G401 (cell line): ENCODE results near the gene KCNJ4. TPM values are rescaled to one million over a fixed set of nuclear protein-coding genes. Genes with fewer than 3 reads are reported as not detected.

Experiments used
- DNase-seq: peaks from one replicate; pipeline ENCODE4 v3.0.0-alpha.2; 2015; ENCODE audit warnings: low spot score
- in situ Hi-C: cut with HindIII; loops from 2 replicates; pipeline ENCODE4 v1.10.0; 2016; ENCODE audit warnings: low sequenced_read_pairs, mixed read lengths
- total RNA-seq: library from RNA; depleted of rRNA; stranded (reverse); fragments of >200 nt; shearing (Covaris generic); gene quantifications from 2 replicates; pipeline ENCODE4 v1.2.3, GENCODE V29; 2014; rRNA removed

KCNJ4 gene
- 37.9 and 38.6 TPM in 2 replicates for total RNA-seq

DNA sequence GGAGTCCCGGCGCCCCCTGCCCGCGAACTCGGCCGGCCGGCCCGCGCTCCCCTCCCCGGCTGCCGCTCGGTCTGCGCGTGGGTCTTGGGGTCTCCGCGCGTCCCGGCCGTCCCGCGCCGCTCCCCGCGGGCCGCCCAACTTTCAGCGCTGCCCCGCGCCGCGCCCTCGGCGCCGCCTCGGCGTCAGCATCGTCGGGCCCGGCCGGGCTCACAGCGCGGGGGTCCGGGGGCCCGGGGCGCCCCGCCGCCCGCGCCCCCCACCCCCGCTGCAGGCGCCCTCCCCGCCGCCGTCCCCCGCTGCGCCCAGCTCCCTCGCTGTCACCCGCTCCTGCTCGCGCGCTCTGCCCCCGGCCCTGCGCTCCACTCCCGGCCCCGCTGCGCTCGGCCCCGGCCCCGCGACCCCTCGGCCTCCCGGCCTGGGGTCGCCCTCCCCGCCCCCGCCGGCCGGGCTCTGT lies at the start of gene KCNJ4:
KCNJ4 (minus strand) TSS at position 124 of the 454 bp plus-strand sequence. CDS start 27,067 bp downstream, outside the sequence.
- no peak for DNase-seq
- in situ Hi-C loops: no loop called here

- DNase-seq: no peak
Observed at GRCh38 chr22:38503021-38503420, 48.0 kb upstream of the KCNJ4 start.

GRCh38 chr22:38501797-38502672 lies 47.0 kb upstream of the KCNJ4 start:
- no peak for DNase-seq
- in situ Hi-C loops: no loop called here

More at GRCh38 chr22:38503021-38503420, 48.0 kb upstream of the KCNJ4 start:
- in situ Hi-C loops: no loop called here

GRCh38 chr22:38497869-38498268 lies 42.9 kb upstream of the KCNJ4 start:
- DNase-seq: no peak
- in situ Hi-C loops: no loop called here

GRCh38 chr22:38494939-38495338 lies 39.9 kb upstream of the KCNJ4 start:
- in situ Hi-C loops: no loop called here
- no peak for DNase-seq

GRCh38 chr22:38494498-38494897 lies 39.5 kb upstream of the KCNJ4 start:
- no peak for DNase-seq
- in situ Hi-C loops: no loop called here

DNA sequence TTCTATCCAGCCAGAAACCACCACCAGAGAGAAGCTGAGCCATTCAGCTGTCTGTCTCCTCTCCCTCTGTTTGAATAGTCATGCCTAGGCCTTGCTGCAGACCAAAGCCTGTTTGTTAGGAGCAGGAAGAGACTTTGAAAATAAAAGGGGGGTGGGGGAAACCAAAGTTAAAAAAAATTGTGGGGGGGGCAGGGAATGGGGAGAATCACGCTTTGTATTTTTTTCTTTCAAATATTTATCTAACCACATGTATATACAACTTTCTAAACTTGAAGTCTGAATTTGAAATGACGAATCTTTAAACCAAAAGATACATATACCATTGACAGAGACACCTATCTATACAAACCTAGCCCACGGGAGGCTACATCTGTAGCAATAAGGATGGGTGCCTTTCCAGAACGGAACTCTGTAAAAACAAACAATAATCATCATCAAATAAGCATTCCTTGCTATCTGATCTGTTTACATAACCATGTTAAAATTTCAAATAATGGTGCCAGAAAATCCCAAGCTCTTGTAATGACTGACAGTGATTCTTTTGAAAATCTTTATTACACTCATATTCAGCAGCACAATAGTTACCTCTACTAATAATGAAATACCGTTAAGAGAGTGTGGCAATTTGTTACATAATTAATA lies 36.8 kb upstream of the KCNJ4 start:
- in situ Hi-C loops: no loop called here
- DNase-seq: no peak

- in situ Hi-C loops: no loop called here
- no peak for DNase-seq
Observed at GRCh38 chr22:38490915-38491314, 35.9 kb upstream of the KCNJ4 start.

GRCh38 chr22:38490475-38490874 lies 35.5 kb upstream of the KCNJ4 start:
- DNase-seq: no peak
- in situ Hi-C loops: no loop called here

DNA sequence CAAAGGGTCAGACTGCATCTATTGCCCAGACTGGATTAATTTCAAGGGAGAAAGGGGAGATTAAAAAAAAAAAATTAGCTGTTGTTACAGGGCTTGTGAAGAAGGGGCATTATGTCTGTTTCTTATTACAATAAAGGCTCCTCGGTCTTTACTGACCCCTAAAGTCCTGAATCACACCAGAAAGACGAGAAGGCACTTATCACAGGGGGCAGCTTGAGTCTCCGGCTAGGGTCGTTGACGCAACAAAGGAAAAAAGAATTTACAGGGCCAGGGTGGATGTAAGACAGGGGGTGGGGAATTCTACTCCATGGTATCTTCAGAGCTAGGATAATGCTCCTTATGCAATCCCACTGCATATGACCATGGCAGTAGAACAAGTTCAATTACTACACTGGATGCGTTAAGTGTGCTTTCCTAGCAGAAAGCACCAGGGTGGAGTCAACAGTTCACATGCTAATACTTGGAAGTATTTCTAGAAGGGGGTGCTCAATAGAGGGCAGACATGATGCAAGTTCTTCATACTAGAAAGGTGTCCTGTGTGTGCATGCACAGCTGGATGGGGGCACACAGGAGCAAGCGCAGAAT lies 34.7 kb upstream of the KCNJ4 start:
- in situ Hi-C loops: no loop called here
- no peak for DNase-seq

- no peak for DNase-seq
- in situ Hi-C loops: no loop called here
Observed at GRCh38 chr22:38489142-38489541, 34.1 kb upstream of the KCNJ4 start.

GRCh38 chr22:38487946-38488345 lies 32.9 kb upstream of the KCNJ4 start:
- in situ Hi-C loops: no loop called here

DNA sequence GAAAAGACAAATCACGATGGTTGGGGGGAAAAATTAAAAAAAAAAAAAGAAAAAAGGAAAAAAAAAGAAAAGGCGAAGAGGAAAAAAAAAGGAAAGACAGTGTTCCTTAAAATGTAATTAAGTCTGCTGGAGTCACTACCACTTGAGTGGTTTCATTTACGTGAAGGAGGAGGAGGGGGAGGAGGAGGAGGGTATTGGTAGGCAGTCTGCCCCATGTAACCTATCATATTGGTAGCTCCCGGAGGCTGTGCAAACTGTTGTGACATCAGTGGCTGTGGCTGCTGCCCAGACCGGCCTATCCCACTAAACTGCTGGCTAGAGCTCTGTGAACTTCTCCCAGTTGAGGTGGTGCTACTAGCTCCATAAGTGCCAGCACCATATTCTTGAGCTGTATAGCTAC lies 30.8 kb upstream of the KCNJ4 start:
- in situ Hi-C loops: no loop called here

More at GRCh38 chr22:38487946-38488345, 32.9 kb upstream of the KCNJ4 start:
- no peak for DNase-seq

GRCh38 chr22:38484244-38484643 lies 29.2 kb upstream of the KCNJ4 start:
- in situ Hi-C loops: no loop called here
- DNase-seq: no peak

More for the DNA sequence above, 30.8 kb upstream of the KCNJ4 start:
- no peak for DNase-seq

DNA sequence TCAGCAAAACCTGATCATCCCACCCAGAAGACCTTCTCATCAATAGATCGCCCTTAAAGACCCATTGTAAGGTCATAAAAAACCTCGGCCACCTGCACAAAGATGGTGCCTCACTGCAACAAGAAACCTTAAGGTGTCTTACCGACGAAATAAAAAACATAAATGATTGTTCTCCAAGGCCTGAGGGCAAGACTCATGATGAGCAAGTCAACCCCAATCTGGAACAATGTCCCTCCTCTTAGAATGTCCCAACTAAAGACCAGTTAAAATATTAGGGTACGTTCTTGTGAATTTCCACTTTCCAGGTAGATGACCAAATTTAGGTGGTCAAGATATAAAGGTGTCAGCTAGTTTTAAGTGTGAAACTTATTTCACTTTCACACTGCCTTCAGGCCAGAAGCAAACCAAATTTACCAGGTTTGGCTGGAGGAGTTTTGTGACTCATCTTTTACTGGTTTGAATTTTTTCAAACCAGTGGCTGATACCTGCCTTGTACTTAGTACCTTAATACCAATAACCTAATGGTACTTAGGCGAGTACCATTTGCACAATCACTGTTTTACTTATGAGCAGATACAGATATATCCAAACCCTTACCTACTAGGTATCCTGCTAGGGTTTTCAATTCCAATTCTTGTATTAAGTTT lies 27.8 kb upstream of the KCNJ4 start:
- in situ Hi-C loops: no loop called here
- DNase-seq: no peak

DNA sequence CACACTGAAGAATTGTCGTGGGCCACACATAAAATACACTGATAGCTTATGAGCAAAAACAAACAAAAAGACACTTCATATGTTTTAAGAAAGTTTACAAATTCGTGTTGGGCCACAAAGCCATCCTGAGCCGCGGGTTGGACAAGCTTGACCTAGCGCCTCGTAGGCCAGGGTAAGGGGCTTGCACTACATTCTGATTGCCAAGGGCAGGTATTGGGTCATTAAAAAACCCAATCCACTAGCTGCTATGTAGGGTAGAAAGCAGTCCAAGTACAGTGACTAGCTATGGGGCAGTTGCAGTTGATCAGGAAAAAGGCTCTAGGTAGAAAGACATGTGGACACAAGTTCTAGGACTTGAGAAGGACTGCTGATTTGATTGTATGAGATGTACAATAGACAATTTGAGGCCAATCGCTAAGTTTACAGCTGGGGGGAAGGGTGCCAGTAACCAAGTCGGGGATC lies 26.9 kb upstream of the KCNJ4 start:
- in situ Hi-C loops: no loop called here
- DNase-seq: no peak

- in situ Hi-C loops: no loop called here
- no peak for DNase-seq
Observed at GRCh38 chr22:38481162-38481870, 26.3 kb upstream of the KCNJ4 start.

- in situ Hi-C loops: no loop called here
- no peak for DNase-seq
Observed at GRCh38 chr22:38479096-38479837, 24.3 kb upstream of the KCNJ4 start.
